G401 (cell line): Measurements from ENCODE around the gene NDUFB6. TPM values are rescaled to one million over a fixed set of nuclear protein-coding genes. Genes with fewer than 3 reads are reported as not detected.
A peak's percentile ranks its signal among the peaks of the same experiment; 100 is the strongest.
"Not testable (repeated sequence)": the region's sequence is repeated elsewhere in the genome, so short reads cannot be mapped to it uniquely, and the experiment has no call there.

ENCODE experiments used
- DNase-seq: peaks from one replicate; pipeline ENCODE4 v3.0.0-alpha.2; 2015; ENCODE audit warnings: low spot score
- in situ Hi-C: cut with HindIII; loops from 2 replicates; pipeline ENCODE4 v1.10.0; 2016; ENCODE audit warnings: low sequenced_read_pairs, mixed read lengths
- total RNA-seq: library from RNA; depleted of rRNA; stranded (reverse); fragments of >200 nt; shearing (Covaris generic); gene quantifications from 2 replicates; pipeline ENCODE4 v1.2.3, GENCODE V29; 2014

The NDUFB6 gene
- total RNA-seq, 1 experiment from 2014 or later, result 124 TPM

GRCh38 chr9:32573821-32574220 is 862 bp upstream of the NDUFB6 start:
- no peak for DNase-seq
- in situ Hi-C loops, result no loop called here

GRCh38 chr9:32571969-32572899 is 725 bp downstream of the NDUFB6 start:
- in situ Hi-C loops, result no loop called here
- peak; percentile 78 for DNase-seq

GRCh38 chr9:32570262-32570661 is 2.7 kb downstream of the NDUFB6 start:
- in situ Hi-C loops, result no loop called here
- DNase-seq, result no peak

GRCh38 chr9:32566770-32567169 is 6.2 kb downstream of the NDUFB6 start:
- DNase-seq, result no peak
- in situ Hi-C loops, result loop anchor here (10.0 kb wide), 1 partner anchor 122 kb away; no protein-coding TSS in a partner anchor

GRCh38 chr9:32565967-32566366 is 7.0 kb downstream of the NDUFB6 start:
- no peak for DNase-seq
- in situ Hi-C loops, result loop anchor here (10.0 kb wide), 1 partner anchor 121 kb away; no protein-coding TSS in a partner anchor

- in situ Hi-C loops, result no loop called here
Measured at GRCh38 chr9:32558408-32558934, 14.5 kb downstream of the NDUFB6 start.

GRCh38 chr9:32554591-32554990 is 18.4 kb downstream of the NDUFB6 start:
- DNase-seq, result no peak
- in situ Hi-C loops, result no loop called here

More at GRCh38 chr9:32558408-32558934, 14.5 kb downstream of the NDUFB6 start:
- no peak for DNase-seq

- in situ Hi-C loops, result no loop called here
Measured at GRCh38 chr9:32554107-32554506, 18.9 kb downstream of the NDUFB6 start.

GRCh38 chr9:32552172-32552872 is 20.6 kb downstream of the NDUFB6 start, which contains the start of the genes SMIM27 and TOPORS:
TSS of gene SMIM27 (plus strand) at chr9:32552327. CDS start at chr9:32552435, 108 bp downstream.
TSS of gene TOPORS (minus strand) at chr9:32552586. CDS start at chr9:32552436, 150 bp downstream.
- DNase-seq, result peak; percentile 96
- in situ Hi-C loops, result no loop called here

More at GRCh38 chr9:32554107-32554506, 18.9 kb downstream of the NDUFB6 start:
- DNase-seq, result no peak

GRCh38 chr9:32551276-32552051 is 21.5 kb downstream of the NDUFB6 start:
- no peak for DNase-seq
- in situ Hi-C loops, result no loop called here

- in situ Hi-C loops, result no loop called here
- DNase-seq, result peak; percentile 95
Measured at GRCh38 chr9:32550562-32551275, 22.2 kb downstream of the NDUFB6 start.

GRCh38 chr9:32550150-32550561 is 22.8 kb downstream of the NDUFB6 start:
- in situ Hi-C loops, result no loop called here
- DNase-seq, result peak; percentile 50

GRCh38 chr9:32548213-32548612 is 24.7 kb downstream of the NDUFB6 start:
- DNase-seq, in situ Hi-C loops: not testable (repeated sequence)

- in situ Hi-C loops, result no loop called here
- no peak for DNase-seq
Measured at GRCh38 chr9:32545884-32546283, 27.1 kb downstream of the NDUFB6 start.

- no peak for DNase-seq
- in situ Hi-C loops, result no loop called here
Measured at GRCh38 chr9:32543047-32543446, 29.9 kb downstream of the NDUFB6 start.

GRCh38 chr9:32533816-32534215 is 39.1 kb downstream of the NDUFB6 start:
- in situ Hi-C loops, result no loop called here
- no peak for DNase-seq

GRCh38 chr9:32533336-32533735 is 39.6 kb downstream of the NDUFB6 start:
- DNase-seq, result no peak
- in situ Hi-C loops, result no loop called here

GRCh38 chr9:32526707-32527048 is 46.3 kb downstream of the NDUFB6 start:
- in situ Hi-C loops, result no loop called here
- DNase-seq, result no peak
